Activated CD8-positive, alpha-beta memory T cell treated with anti-CD3 and anti-CD28 coated beads for 24 hours (primary cell): ENCODE data around the gene KIAA0232.
"Not testable (repeated sequence)": the region's sequence is repeated elsewhere in the genome, so short reads cannot be mapped to it uniquely, and the experiment has no call there.

Experiments used
- DNase-seq: peaks from one replicate; pipeline ENCODE4 v3.0.0-alpha.2; 2020

Gene KIAA0232

GRCh38 chr4:6815029-6815836 lies 32.7 kb downstream of the KIAA0232 start:
- DNase-seq, result no peak

GRCh38 chr4:6819295-6819694 lies 36.8 kb downstream of the KIAA0232 start:
- no peak for DNase-seq

- DNase-seq, result no peak
Observed at GRCh38 chr4:6820695-6821094, 38.2 kb downstream of the KIAA0232 start.

GRCh38 chr4:6824071-6824470 lies 41.5 kb downstream of the KIAA0232 start:
- DNase-seq, result no peak

GRCh38 chr4:6824772-6825402 lies 42.4 kb downstream of the KIAA0232 start:
- no peak for DNase-seq

- DNase-seq, result no peak
Observed at GRCh38 chr4:6825403-6825802, 42.9 kb downstream of the KIAA0232 start.

GRCh38 chr4:6826781-6827508 lies 44.4 kb downstream of the KIAA0232 start:
- no peak for DNase-seq

GRCh38 chr4:6829086-6829485 lies 46.6 kb downstream of the KIAA0232 start:
- no peak for DNase-seq

- no peak for DNase-seq
Observed at GRCh38 chr4:6834867-6835266, 52.3 kb downstream of the KIAA0232 start.

GRCh38 chr4:6835616-6836015 lies 53.1 kb downstream of the KIAA0232 start:
- DNase-seq, result not testable (repeated sequence)

- DNase-seq, result not testable (repeated sequence)
Observed at GRCh38 chr4:6837106-6837505, 54.6 kb downstream of the KIAA0232 start.

- DNase-seq, result no peak
Observed at GRCh38 chr4:6839579-6839978, 57.1 kb downstream of the KIAA0232 start.

- no peak for DNase-seq
Observed at GRCh38 chr4:6840062-6840976, 57.8 kb downstream of the KIAA0232 start.

GRCh38 chr4:6845027-6845426 lies 62.5 kb downstream of the KIAA0232 start:
- no peak for DNase-seq

- DNase-seq, result no peak
Observed at GRCh38 chr4:6845574-6845973, 63.0 kb downstream of the KIAA0232 start.

- DNase-seq, result no peak
Observed at GRCh38 chr4:6847178-6847577, 64.7 kb downstream of the KIAA0232 start.

- no peak for DNase-seq
Observed at GRCh38 chr4:6848717-6849305, 66.3 kb downstream of the KIAA0232 start.

- no peak for DNase-seq
Observed at GRCh38 chr4:6849691-6850090, 67.2 kb downstream of the KIAA0232 start.

- DNase-seq, result no peak
Observed at GRCh38 chr4:6851431-6851830, 68.9 kb downstream of the KIAA0232 start.

GRCh38 chr4:6851962-6852361 lies 69.4 kb downstream of the KIAA0232 start:
- DNase-seq, result no peak

GRCh38 chr4:6852582-6852981 lies 70.1 kb downstream of the KIAA0232 start:
- no peak for DNase-seq

GRCh38 chr4:6854098-6854744 lies 71.7 kb downstream of the KIAA0232 start:
- no peak for DNase-seq
